ENCODE results near the gene GATAD1.
"Not testable (repeated sequence)": the region's sequence is repeated elsewhere in the genome, so short reads cannot be mapped to it uniquely, and the experiment has no call there.

GATAD1 gene

DNA sequence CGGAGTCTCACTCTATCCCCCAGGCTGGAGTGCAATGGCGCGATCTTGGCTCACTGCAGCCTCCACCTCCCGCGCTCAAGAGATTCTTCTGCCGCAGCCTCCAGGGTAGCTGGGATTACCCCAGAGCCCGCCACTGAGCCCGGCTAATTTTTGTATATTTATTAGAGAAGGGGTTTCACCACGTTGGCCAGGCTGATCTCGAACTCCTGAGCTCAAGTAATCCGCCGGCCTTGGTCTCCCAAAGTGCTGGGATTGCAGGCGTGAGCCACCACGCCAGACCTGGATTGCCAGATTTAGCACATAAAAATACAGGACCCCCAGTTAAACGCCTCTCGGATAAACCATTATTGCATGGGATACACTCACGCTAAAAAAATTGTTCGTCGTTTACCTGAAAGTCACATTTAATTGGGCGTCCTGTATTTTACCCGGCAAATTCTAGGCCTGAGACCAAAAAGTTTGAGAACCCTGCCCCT lies 375 bp upstream of the GATAD1 start:
- Histone ChIP-seq H3K4me3 (ENCODE audit: low read length) (peak overlapping the region; percentile 82), H3K9me3 (ENCODE audit: control insufficient read depth, low read length) (no peaks in the 10 kb centered on the region), H3K27me3 (ENCODE audit: control insufficient read depth, insufficient read depth, low read length) (no peaks in the 10 kb centered on the region), H3K4me1 (ENCODE audit: control insufficient read depth, insufficient read depth, low read length) (peaks cover 3% of the 10 kb centered on the region), H3K36me3 (ENCODE audit: control insufficient read depth, insufficient read depth, low read length) (peaks cover 10% of the 10 kb centered on the region), H3K9ac (ENCODE audit: low read length) (peak overlapping the region; percentile 99)

DNA sequence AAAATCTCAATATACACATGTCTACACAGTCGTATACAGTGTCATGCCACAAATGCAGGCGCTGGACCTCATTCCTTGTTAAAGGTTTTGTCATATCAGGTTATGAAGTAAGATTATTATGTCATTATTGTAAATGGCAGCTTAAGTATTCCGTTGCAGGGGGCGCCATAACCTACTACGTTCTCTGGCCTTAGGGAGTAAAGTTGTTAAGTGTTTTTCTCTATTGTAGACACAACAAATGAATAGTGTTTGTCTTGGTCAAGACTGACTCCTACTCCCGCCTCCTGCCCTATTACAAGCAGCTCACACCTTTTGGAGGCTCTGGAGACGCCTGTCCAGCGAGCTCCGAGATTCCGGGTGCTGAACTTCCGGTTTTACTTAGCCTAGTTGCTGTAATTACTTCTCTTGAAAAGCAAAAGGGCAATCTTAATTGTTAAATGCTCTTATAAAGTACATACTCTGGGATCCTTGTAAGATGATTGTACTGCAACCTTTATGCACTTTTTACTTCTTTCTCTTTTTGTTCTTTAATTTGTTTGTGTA lies 994 bp downstream of the GATAD1 start:
- H3K9ac ChIP-seq (ENCODE audit: low read length), result peak overlapping the region; percentile 99

DNA sequence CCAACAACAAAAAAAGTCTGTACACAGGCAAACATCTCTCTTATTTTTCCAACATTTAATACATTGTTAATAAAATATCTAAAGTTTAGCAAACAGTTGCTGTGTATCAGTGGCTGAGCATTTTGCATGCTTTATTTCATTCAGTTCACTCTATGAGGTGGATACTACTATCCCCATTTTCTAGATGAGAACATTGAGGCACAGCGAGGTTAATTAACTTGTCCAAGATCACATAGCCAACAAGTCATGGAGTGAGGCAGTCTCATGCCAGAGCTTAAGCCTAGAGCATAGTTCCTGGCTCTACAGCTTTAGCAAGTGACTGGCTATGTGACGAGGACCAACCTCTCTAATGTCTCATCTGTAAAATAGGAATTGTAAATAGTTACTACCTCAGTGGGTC lies 4.4 kb downstream of the GATAD1 start:
- Histone ChIP-seq H3K4me1 (ENCODE audit: control insufficient read depth, insufficient read depth, low read length) (peaks cover 3% of the 10 kb centered on the region), H3K36me3 (ENCODE audit: control insufficient read depth, insufficient read depth, low read length) (peaks cover 14% of the 10 kb centered on the region), H3K4me3 (ENCODE audit: low read length) (no peak overlapping the region), H3K9ac (ENCODE audit: low read length) (no peak overlapping the region), H3K9me3 (ENCODE audit: control insufficient read depth, low read length) (no peaks in the 10 kb centered on the region), H3K27me3 (ENCODE audit: control insufficient read depth, insufficient read depth, low read length) (no peaks in the 10 kb centered on the region)

More for the DNA sequence above, 994 bp downstream of the GATAD1 start:
- Histone ChIP-seq H3K36me3 (ENCODE audit: control insufficient read depth, insufficient read depth, low read length) (peaks cover 10% of the 10 kb centered on the region), H3K27me3 (ENCODE audit: control insufficient read depth, insufficient read depth, low read length) (no peaks in the 10 kb centered on the region), H3K4me3 (ENCODE audit: low read length) (peak overlapping the region; percentile 82), H3K9me3 (ENCODE audit: control insufficient read depth, low read length) (no peaks in the 10 kb centered on the region), H3K4me1 (ENCODE audit: control insufficient read depth, insufficient read depth, low read length) (peaks cover 3% of the 10 kb centered on the region)

DNA sequence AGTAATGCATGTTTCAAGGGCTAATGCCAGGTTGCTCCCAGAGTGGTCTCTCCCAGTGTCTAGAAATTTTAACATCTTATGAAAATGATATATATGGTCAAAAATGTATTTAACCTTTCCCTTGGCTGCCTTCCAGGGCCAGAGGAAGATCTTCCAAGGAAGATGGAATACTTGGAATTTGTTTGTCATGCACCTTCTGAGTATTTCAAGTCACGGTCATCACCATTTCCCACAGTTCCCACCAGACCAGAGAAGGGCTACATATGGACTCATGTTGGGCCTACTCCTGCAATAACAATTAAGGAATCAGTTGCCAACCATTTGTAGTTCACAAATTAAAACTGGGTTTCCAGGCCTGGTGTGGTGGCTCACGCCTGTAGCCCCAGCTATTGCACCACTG lies 9.0 kb downstream of the GATAD1 start:
- H3K36me3 ChIP-seq (ENCODE audit: control insufficient read depth, insufficient read depth, low read length), result peaks cover 4% of the 10 kb centered on the region
- H3K9ac ChIP-seq (ENCODE audit: low read length), result no peak overlapping the region
- no peaks in the 10 kb centered on the region for H3K27me3 ChIP-seq (ENCODE audit: control insufficient read depth, insufficient read depth, low read length)
- peaks cover 4% of the 10 kb centered on the region for H3K4me1 ChIP-seq (ENCODE audit: control insufficient read depth, insufficient read depth, low read length)
- no peak overlapping the region for H3K4me3 ChIP-seq (ENCODE audit: low read length)
- no peaks in the 10 kb centered on the region for H3K9me3 ChIP-seq (ENCODE audit: control insufficient read depth, low read length)

DNA sequence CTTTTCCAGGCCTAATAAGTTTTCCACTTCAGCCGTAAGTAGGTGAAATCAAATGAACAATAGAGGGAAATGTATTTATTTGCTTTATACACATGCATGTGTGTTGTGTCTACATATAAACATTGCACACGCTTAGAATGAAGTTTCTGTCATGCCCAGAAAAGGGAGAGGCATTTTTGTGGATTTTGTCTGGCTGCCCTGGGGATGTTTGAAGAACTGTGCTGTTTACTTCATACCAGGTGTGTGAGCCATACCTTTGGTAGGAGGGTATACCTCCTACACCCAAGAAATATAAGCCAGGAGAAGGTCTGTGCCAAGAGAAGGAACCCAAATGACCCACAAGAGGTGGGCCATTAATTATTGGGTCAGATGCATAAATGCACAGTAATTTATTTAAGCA lies 12.8 kb downstream of the GATAD1 start:
- Histone ChIP-seq H3K9ac (ENCODE audit: low read length) (no peak overlapping the region), H3K36me3 (ENCODE audit: control insufficient read depth, insufficient read depth, low read length) (peaks cover 4% of the 10 kb centered on the region), H3K4me3 (ENCODE audit: low read length) (no peak overlapping the region), H3K27me3 (ENCODE audit: control insufficient read depth, insufficient read depth, low read length) (no peaks in the 10 kb centered on the region), H3K4me1 (ENCODE audit: control insufficient read depth, insufficient read depth, low read length) (peaks cover 6% of the 10 kb centered on the region), H3K9me3 (ENCODE audit: control insufficient read depth, low read length) (no peaks in the 10 kb centered on the region)

DNA sequence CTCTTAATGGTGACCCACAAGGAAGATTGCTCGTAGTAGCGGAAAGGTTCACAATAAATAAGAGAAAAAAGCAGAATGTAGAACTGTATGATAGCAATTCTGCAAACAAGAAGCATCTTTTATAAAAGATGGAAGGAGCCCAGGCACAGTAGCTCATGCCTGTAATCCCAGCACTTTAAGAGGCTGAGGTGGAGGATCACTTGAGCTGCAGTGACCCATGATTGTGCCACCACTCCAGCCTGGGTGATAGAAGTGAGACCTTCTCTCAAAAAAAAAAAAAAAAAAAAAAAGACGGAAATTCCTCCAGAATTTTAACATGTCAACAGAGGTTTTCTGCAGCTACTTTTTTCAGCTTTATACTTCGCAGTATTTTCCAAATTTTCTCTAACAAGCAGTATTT lies 13.2 kb downstream of the GATAD1 start:
- no peak overlapping the region for H3K9ac ChIP-seq (ENCODE audit: low read length)
- no peaks in the 10 kb centered on the region for H3K9me3 ChIP-seq (ENCODE audit: control insufficient read depth, low read length)
- H3K27me3 ChIP-seq (ENCODE audit: control insufficient read depth, insufficient read depth, low read length), result no peaks in the 10 kb centered on the region
- no peak overlapping the region for H3K4me3 ChIP-seq (ENCODE audit: low read length)
- H3K36me3 ChIP-seq (ENCODE audit: control insufficient read depth, insufficient read depth, low read length), result peaks cover 4% of the 10 kb centered on the region
- H3K4me1 ChIP-seq (ENCODE audit: control insufficient read depth, insufficient read depth, low read length), result peaks cover 6% of the 10 kb centered on the region

DNA sequence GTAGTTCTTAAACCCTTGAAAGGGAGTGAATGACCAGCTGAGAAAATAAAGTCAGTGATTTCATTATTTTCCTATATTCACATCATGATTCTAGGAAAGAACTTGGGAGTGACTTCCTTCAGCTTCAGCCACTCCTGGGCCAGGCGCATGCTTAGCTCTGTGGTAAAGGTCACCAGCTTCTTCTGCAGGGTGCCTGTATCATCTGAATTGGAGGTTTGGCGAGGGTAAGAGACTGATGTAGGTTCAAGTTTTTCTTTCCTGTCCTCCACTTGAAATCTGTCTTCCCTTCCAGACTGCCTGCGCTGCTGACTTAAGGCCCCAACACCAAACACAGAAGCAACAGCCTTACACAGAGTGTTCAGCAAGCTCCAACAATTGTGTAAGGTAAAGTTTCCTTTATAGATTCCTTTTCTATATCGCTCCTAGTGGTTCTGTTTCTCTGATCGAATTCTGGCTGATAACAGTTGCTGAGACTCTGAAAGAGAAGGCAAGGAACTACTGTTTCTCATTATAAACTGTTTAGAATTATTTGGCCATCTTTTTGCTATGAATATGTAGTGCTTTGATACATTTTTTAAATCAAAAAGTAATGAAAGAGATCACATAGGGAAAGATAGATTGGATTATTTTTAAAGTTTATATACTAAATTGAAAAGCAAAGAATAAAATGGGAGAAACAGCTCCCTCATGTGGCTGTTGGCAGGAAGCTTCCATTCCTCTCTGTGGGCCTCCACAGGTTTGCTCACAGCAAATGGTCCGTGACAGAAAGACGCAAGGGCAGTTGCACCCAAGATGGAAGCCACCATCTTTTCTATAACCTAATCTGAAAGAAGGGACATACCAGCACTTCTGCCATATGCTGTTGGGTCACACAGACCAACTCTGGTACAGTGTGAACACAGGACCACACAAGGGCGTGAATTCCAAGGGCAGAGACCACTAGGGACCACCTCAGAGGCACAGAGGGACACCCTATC lies 14.0 kb downstream of the GATAD1 start:
- peak overlapping the region; percentile 47 for H3K9ac ChIP-seq (ENCODE audit: low read length)
- no peaks in the 10 kb centered on the region for H3K9me3 ChIP-seq (ENCODE audit: control insufficient read depth, low read length)
- H3K27me3 ChIP-seq (ENCODE audit: control insufficient read depth, insufficient read depth, low read length), result no peaks in the 10 kb centered on the region
- peaks cover 6% of the 10 kb centered on the region for H3K4me1 ChIP-seq (ENCODE audit: control insufficient read depth, insufficient read depth, low read length)
- peaks cover 3% of the 10 kb centered on the region for H3K36me3 ChIP-seq (ENCODE audit: control insufficient read depth, insufficient read depth, low read length)
- H3K4me3 ChIP-seq (ENCODE audit: low read length), result no peak overlapping the region

DNA sequence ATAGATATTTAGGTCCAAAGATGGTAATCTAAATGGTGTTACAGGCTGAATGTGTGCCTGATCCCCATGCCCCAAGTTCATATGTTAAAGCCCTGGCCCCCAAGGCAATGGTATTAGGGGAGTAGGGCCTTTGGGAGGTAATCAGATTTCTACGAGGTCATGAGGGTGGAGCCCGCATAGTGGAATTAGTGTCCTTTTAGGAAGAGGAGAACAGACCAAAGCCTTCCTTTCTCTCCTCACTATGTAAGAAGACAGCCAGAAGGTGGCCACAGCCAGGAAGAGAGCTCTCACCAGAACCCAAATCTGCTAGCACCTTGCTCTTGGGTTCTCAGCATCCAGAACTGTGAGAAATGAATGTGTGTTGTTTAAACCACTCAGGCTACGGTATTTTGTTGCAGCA lies 15.3 kb downstream of the GATAD1 start:
- Histone ChIP-seq H3K27me3 (ENCODE audit: control insufficient read depth, insufficient read depth, low read length) (no peaks in the 10 kb centered on the region), H3K36me3 (ENCODE audit: control insufficient read depth, insufficient read depth, low read length) (no peaks in the 10 kb centered on the region), H3K4me3 (ENCODE audit: low read length) (no peak overlapping the region), H3K9ac (ENCODE audit: low read length) (no peak overlapping the region), H3K9me3 (ENCODE audit: control insufficient read depth, low read length) (no peaks in the 10 kb centered on the region), H3K4me1 (ENCODE audit: control insufficient read depth, insufficient read depth, low read length) (peaks cover 6% of the 10 kb centered on the region)

DNA sequence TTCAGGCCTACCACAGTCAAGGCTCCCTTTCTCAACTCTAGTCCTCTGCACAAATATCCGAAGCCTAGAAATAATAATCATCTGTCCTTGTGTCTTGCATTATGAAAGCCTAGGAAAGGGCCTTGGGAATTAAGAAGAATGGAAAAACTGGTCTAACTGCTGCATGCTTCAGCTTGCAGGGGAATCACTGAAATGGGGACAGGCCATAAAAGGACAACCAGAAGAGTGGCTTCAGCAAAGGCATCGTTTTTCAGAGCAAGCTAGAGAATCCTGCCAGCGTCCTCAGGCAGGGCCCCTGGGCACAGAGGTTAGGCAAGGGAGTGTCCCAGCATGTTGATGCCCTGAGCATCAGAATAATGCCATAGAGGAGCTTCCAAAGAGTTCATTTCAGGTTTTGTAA lies 17.2 kb downstream of the GATAD1 start:
- H3K9me3 ChIP-seq (ENCODE audit: control insufficient read depth, low read length), result no peaks in the 10 kb centered on the region
- H3K9ac ChIP-seq (ENCODE audit: low read length), result no peak overlapping the region
- no peak overlapping the region for H3K4me3 ChIP-seq (ENCODE audit: low read length)
- no peaks in the 10 kb centered on the region for H3K36me3 ChIP-seq (ENCODE audit: control insufficient read depth, insufficient read depth, low read length)
- H3K4me1 ChIP-seq (ENCODE audit: control insufficient read depth, insufficient read depth, low read length), result peaks cover 6% of the 10 kb centered on the region
- H3K27me3 ChIP-seq (ENCODE audit: control insufficient read depth, insufficient read depth, low read length), result no peaks in the 10 kb centered on the region

DNA sequence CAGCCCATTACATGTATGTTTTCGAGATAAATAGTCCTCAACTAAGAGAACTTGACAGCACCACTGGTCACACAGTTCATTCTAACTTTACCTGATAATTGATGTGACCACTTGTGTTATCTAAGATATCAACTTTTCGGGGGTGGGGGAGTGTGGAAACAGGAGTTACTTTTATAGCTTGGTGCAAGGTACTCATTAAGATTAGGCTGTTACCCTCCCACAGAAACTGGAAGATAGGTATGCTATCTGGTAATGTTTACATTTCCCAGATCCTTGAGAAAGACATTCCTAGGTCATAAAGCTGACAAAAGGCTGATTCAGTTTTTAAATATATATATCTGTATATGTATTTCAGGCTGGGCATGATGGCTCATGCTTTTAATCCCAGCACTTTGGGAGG lies 19.4 kb downstream of the GATAD1 start:
- Histone ChIP-seq H3K9me3 (ENCODE audit: control insufficient read depth, low read length) (no peaks in the 10 kb centered on the region), H3K36me3 (ENCODE audit: control insufficient read depth, insufficient read depth, low read length) (no peaks in the 10 kb centered on the region), H3K4me3 (ENCODE audit: low read length) (no peak overlapping the region), H3K9ac (ENCODE audit: low read length) (no peak overlapping the region), H3K4me1 (ENCODE audit: control insufficient read depth, insufficient read depth, low read length) (no peaks in the 10 kb centered on the region), H3K27me3 (ENCODE audit: control insufficient read depth, insufficient read depth, low read length) (no peaks in the 10 kb centered on the region)

DNA sequence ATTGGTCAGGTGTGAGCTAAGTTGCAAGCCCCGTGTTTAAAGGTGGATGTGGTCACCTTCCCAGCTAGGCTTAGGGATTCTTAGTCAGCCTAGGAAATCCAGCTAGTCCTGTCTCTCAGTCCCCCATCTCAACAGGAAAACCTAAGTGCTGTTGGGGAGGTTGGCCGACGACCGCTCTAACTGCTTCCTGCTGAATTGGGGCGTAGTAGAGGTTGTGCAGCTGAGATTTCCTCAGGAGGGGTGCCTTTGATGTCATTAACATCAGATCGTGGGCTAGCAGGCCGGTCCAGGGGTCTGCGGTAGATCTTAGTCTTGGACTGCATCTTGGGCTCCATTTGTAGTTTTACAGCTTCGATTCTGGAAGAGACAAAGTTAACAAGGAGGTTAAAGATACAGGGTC lies 21.3 kb downstream of the GATAD1 start:
- not testable (repeated sequence) for H3K4me1 ChIP-seq (ENCODE audit: control insufficient read depth, insufficient read depth, low read length); H3K36me3 ChIP-seq (ENCODE audit: control insufficient read depth, insufficient read depth, low read length); H3K9me3 ChIP-seq (ENCODE audit: control insufficient read depth, low read length); H3K9ac ChIP-seq (ENCODE audit: low read length); H3K4me3 ChIP-seq (ENCODE audit: low read length); H3K27me3 ChIP-seq (ENCODE audit: control insufficient read depth, insufficient read depth, low read length)

DNA sequence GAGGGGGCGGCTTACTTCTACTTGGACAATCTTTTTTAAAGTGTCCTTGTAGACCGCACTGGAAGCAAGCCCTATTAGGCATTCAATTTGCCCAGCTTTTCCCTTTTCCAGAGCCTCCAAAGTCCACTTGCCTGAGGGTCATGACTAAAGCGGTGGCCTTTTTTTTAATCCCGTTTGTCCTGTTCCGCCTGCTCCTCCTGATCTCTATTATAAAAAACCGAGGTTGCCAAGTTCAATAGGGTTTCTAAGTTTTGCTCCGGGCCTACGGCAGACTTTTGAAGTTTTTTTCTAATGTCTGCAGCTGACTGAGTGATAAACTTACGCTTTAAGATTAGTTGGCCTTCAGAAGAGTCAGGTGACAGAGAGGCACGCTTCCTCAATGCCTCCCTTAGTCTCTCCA lies 26.7 kb downstream of the GATAD1 start:
- not testable (repeated sequence) for H3K27me3 ChIP-seq (ENCODE audit: control insufficient read depth, insufficient read depth, low read length); H3K36me3 ChIP-seq (ENCODE audit: control insufficient read depth, insufficient read depth, low read length); H3K9me3 ChIP-seq (ENCODE audit: control insufficient read depth, low read length); H3K4me3 ChIP-seq (ENCODE audit: low read length); H3K9ac ChIP-seq (ENCODE audit: low read length); H3K4me1 ChIP-seq (ENCODE audit: control insufficient read depth, insufficient read depth, low read length)
